Mammary epithelial cell (primary cell): ENCODE results near the gene REEP6.

Experiments
- CTCF ChIP-seq, 2 donors: IDR thresholded peaks in 1 of 2; conservative IDR thresholded peaks in 1 of 2; 2 replicates each; pipeline ENCODE4 v1.5.1; 2011 to 2012; ENCODE audit warnings: inconsistent platforms in 2 of 2, low read length in 2 of 2, mild to moderate bottlenecking in 2 of 2, control low read depth in 1 of 2, low read depth in 1 of 2; ENCODE audit not compliant: insufficient read depth in 1 of 2; ENCODE audit errors: extremely low read depth in 1 of 2
- EZH2 ChIP-seq: IDR thresholded peaks from 2 replicates; pipeline ENCODE4 v1.6.1; 2012; ENCODE audit warnings: low read length, inconsistent platforms, borderline replicate concordance

GRCh38 chr19:1482361-1483130, 8.4 kb upstream of the REEP6 start:
- TF ChIP-seq CTCF (conservative IDR thresholded peaks at IDR 0.05 in 1 of 2, IDR thresholded peaks at IDR 0.05 in 1 of 2; ENCODE audit: extremely low read depth in 1 of 2, insufficient read depth in 1 of 2, low read depth in 1 of 2, low read length in 2 of 2): no peak
- TF ChIP-seq EZH2: no peak
